ENCODE data around the gene ATP11A.

The ATP11A gene

DNA sequence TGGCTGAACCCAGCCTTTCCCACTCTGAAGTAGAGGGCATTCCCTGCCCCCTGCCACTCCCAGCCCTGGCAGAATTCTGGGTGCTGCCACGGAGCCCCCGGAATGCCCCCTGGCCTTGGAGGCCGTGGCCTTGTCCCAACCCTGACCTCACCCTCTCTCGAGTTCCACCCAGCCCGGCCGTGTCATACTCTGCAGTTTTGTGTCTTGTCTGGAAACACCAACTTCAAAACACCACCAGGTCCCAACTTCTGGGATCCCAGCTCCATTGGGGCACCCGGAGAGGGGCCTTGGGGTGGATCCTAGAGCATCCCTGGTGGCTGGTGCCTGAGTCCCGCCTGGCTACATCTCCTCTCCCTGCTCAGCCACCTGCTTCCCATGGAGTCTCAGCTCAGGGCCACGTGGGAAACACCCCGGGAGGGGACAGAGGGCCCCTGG is 197.7 kb downstream of the ATP11A start:
- no peak for DNase-seq (ENCODE audit: low spot score in 2 of 2)
- in situ Hi-C loops (cut with MboI; ENCODE audit: low sequenced_read_pairs), result no loop called here
- Histone ChIP-seq H3K36me3 (replicated peaks) (0 out of 2 replicates have a peak, but pooled peaks cover 3% of the 10 kb centered on the region), H3K9me3 (no peaks in the 10 kb centered on the region), H3K4me3 (no peak overlapping the region), H3K27me3 (ENCODE audit: low read depth) (no peaks in the 10 kb centered on the region), H3K4me1 (no peaks in the 10 kb centered on the region)

- in situ Hi-C loops (cut with MboI; ENCODE audit: low sequenced_read_pairs), result no loop called here
- no peak for DNase-seq (ENCODE audit: low spot score in 2 of 2)
- H3K36me3 ChIP-seq (replicated peaks), result 0 out of 2 replicates have a peak, but pooled peaks cover 3% of the 10 kb centered on the region
- H3K4me1 ChIP-seq, result peaks cover 2% of the 10 kb centered on the region; the same call in 1 of the 2 replicates
- H3K4me3 ChIP-seq, result no peak overlapping the region
- no peaks in the 10 kb centered on the region for H3K27me3 ChIP-seq (ENCODE audit: low read depth)
- no peaks in the 10 kb centered on the region for H3K9me3 ChIP-seq
Observed at GRCh38 chr13:112888238-112889111, 198.6 kb downstream of the ATP11A start.

DNA sequence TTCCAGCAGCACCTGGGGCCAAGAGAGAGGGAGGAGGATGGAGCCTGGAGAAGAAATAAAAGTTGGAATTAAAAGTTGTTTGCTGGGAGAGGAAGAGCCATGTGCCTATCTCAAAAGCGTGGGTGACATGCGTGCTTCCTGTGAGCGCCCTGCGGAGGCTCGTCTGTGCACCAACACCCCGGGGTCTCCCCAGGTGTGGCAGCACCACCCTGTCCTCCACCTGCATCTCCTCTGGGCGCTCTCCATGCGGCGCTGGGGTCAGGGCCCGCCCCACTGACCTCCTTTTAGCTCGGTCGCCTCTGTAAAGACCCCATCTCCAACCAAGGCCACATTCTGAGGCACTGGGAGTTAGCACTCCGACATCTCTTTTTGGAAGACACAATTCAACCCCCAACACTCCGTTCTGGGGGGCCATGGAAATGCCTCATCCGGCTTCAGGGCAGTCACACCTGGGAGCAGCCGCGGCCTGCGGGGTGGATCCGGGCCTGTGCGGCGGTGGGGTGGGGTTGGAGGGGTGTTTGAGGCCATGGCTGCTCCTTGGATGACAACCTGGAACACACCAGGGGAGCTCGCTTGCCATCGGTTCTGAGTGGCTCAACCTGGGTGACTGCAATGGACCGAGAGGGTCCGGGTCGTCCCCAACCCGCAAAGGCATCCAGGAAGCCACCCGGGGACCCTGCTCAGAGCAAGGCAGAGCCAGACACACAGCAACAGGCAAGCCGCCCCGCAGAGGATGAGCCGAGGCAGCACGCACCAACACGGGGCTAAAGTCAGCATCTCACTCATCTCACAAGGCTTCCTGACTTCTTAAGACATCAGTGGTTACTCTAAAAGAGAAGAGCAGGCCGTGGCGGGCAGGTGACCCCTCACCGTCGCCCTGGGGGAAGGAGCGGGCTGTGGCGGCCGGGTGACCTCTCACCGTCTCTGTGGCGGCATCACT is 199.8 kb downstream of the ATP11A start:
- in situ Hi-C loops (cut with MboI; ENCODE audit: low sequenced_read_pairs), result no loop called here
- no peak overlapping the region for H3K4me3 ChIP-seq
- DNase-seq (ENCODE audit: low spot score in 2 of 2), result no peak
- H3K9me3 ChIP-seq, result no peaks in the 10 kb centered on the region
- H3K4me1 ChIP-seq, result peaks cover 5% of the 10 kb centered on the region; the same call in 1 of the 2 replicates
- no peaks in the 10 kb centered on the region for H3K27me3 ChIP-seq (ENCODE audit: low read depth)
- H3K36me3 ChIP-seq (replicated peaks), result 0 out of 2 replicates have a peak, but pooled peaks cover 3% of the 10 kb centered on the region

GRCh38 chr13:112890316-112891145 is 200.7 kb downstream of the ATP11A start:
- Histone ChIP-seq H3K9me3 (no peaks in the 10 kb centered on the region), H3K36me3 (replicated peaks) (no peaks in the 10 kb centered on the region), H3K4me3 (no peak overlapping the region), H3K27me3 (ENCODE audit: low read depth) (no peaks in the 10 kb centered on the region), H3K4me1 (peaks cover 5% of the 10 kb centered on the region; the same call in 1 of the 2 replicates)
- DNase-seq (ENCODE audit: low spot score in 2 of 2), result no peak
- in situ Hi-C loops (cut with MboI; ENCODE audit: low sequenced_read_pairs), result no loop called here

DNA sequence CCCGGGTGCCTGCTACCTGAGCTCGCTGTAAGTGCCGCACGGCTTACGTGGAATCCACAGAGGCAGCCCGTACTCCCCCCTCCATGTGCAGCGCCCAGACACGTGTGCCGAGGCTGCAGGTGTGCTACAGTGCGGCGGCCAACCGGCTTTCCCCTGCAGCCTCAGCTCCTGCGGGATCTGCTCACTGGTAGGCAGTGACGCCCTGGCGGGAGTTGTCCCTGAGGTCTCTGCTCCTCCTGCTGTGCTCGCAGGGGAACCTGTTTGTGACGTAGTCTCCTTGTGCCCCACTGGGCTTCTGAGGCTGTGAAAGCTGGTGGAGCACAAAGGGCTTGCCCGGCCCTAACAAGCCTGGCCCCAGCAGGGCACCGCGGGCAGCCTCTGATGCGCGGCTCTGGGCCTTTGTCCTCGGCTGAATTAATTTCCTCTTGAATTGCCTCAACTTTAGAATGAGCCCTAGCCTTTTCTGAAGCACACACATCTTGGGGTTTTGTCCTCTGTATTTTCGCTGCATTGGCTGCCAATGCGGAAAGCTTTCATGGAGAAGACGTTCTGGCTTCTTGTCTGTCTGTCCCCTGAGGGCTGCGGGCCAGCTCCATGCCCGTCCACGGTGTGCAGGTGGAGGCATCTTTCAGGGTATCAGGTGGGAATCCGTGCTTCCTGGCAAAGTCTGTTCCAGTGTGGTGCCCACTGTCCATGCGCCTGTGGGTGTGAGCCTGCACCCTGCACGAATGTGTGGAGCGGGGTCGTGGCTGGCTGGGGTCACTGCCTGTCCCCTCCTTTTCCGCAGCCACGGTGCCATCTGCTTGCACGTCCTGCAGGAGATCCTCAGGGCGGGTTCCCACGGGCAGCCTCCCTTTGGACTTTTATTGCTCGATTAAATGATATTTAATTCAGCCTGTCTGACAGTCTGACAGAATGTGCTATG is 201.9 kb downstream of the ATP11A start:
- Histone ChIP-seq H3K4me3 (no peak overlapping the region), H3K27me3 (ENCODE audit: low read depth) (no peaks in the 10 kb centered on the region), H3K4me1 (peaks cover 5% of the 10 kb centered on the region; the same call in 1 of the 2 replicates), H3K36me3 (replicated peaks) (no peaks in the 10 kb centered on the region), H3K9me3 (no peaks in the 10 kb centered on the region)
- DNase-seq (ENCODE audit: low spot score in 2 of 2), result no peak
- in situ Hi-C loops (cut with MboI; ENCODE audit: low sequenced_read_pairs), result no loop called here

- no peaks in the 10 kb centered on the region for H3K27me3 ChIP-seq (ENCODE audit: low read depth)
- H3K36me3 ChIP-seq (replicated peaks), result no peaks in the 10 kb centered on the region
- no peaks in the 10 kb centered on the region for H3K9me3 ChIP-seq
- H3K4me1 ChIP-seq, result peaks cover 5% of the 10 kb centered on the region; the same call in 1 of the 2 replicates
- H3K4me3 ChIP-seq, result no peak overlapping the region
- no peak for DNase-seq (ENCODE audit: low spot score in 2 of 2)
- in situ Hi-C loops (cut with MboI; ENCODE audit: low sequenced_read_pairs), result no loop called here
Observed at GRCh38 chr13:112892426-112893206, 202.8 kb downstream of the ATP11A start.

DNA sequence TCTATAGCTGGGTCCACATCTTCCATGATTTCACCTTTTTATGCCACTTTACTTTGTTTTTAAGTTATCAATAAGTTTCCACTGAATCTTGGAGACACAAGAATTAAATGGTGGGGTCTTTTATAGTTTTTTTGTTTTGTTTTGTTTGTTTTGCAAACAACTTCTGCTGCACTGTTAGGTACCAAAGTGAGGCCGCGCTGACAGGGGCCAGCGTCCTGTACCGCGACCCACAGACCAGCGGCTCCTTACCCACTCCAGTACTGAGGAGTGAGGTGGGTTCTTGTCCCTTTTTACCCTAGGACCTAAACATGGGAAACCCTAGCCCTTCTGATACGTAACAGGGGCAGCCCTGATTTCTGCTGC is 203.3 kb downstream of the ATP11A start:
- peaks cover 5% of the 10 kb centered on the region; the same call in 1 of the 2 replicates for H3K4me1 ChIP-seq
- DNase-seq (ENCODE audit: low spot score in 2 of 2), result no peak
- H3K27me3 ChIP-seq (ENCODE audit: low read depth), result no peaks in the 10 kb centered on the region
- H3K9me3 ChIP-seq, result no peaks in the 10 kb centered on the region
- in situ Hi-C loops (cut with MboI; ENCODE audit: low sequenced_read_pairs), result no loop called here
- no peak overlapping the region for H3K4me3 ChIP-seq
- no peaks in the 10 kb centered on the region for H3K36me3 ChIP-seq (replicated peaks)

DNA sequence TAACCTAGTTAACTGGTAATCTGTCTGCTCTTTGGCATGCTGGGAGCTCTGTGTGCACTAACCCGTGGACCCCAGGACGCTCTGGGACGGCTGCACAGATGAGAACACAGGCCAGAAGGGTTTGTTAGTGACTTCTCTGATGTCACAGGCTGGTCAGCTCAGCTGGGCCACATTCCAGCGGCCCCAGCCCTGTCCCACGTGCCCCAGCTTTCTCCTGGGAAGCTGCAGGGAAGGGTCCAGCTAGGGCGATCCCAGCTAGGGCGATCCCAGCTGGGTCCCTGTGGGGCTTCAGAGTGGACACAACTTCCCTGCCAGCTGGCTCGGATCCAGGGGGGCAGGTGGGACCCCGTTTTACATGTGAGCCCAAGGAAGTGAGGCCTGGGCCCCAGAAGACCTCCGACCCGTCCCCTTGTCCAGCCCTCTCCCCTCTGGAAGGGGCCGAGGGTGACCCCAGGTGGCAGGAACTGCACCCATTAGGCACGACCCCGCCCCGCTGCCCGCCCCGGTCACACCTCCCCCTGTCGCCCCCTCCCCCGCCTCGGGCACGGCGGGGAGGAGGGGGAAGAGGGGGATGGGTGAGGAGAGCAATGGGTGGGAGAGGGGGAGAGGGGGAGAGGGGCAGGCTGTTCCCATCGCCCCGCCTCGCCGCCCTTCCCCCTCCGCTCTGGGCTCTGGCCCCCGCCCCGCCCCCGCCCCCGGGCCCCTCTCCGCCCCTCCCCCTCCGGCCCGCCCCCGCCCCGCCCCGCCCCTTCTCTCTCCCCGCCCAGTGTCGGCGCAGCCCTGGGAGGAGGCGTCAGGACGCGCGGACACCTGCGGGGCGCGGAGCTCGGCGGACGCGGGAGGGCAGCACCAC is 204.0 kb downstream of the ATP11A start:
- H3K4me1 ChIP-seq, result peaks cover 5% of the 10 kb centered on the region; the same call in 1 of the 2 replicates
- in situ Hi-C loops (cut with MboI; ENCODE audit: low sequenced_read_pairs), result no loop called here
- peak overlapping the region; percentile 21 for H3K4me3 ChIP-seq
- peak; percentile 20 to 73 for DNase-seq (ENCODE audit: low spot score in 2 of 2)
- no peaks in the 10 kb centered on the region for H3K27me3 ChIP-seq (ENCODE audit: low read depth)
- H3K9me3 ChIP-seq, result no peaks in the 10 kb centered on the region
- no peaks in the 10 kb centered on the region for H3K36me3 ChIP-seq (replicated peaks)

- in situ Hi-C loops (cut with MboI; ENCODE audit: low sequenced_read_pairs), result no loop called here
- H3K27me3 ChIP-seq (ENCODE audit: low read depth), result no peaks in the 10 kb centered on the region
- peaks cover 5% of the 10 kb centered on the region; the same call in 1 of the 2 replicates for H3K4me1 ChIP-seq
- no peaks in the 10 kb centered on the region for H3K9me3 ChIP-seq
- no peaks in the 10 kb centered on the region for H3K36me3 ChIP-seq (replicated peaks)
- DNase-seq (ENCODE audit: low spot score in 2 of 2), result no peak
- H3K4me3 ChIP-seq, result peak overlapping the region; percentile 52
Observed at GRCh38 chr13:112894423-112894672, 204.5 kb downstream of the ATP11A start.

GRCh38 chr13:112894673-112895481 is 205.0 kb downstream of the ATP11A start:
- H3K4me3 ChIP-seq, result peak overlapping the region; percentile 52
- no peaks in the 10 kb centered on the region for H3K27me3 ChIP-seq (ENCODE audit: low read depth)
- in situ Hi-C loops (cut with MboI; ENCODE audit: low sequenced_read_pairs), result no loop called here
- no peaks in the 10 kb centered on the region for H3K36me3 ChIP-seq (replicated peaks)
- H3K9me3 ChIP-seq, result no peaks in the 10 kb centered on the region
- peaks cover 5% of the 10 kb centered on the region; the same call in 1 of the 2 replicates for H3K4me1 ChIP-seq
- DNase-seq (ENCODE audit: low spot score in 2 of 2), result peak in 1 of 2 experiments; percentile 33
